Stimulated activated CD8-positive, alpha-beta memory T cell treated with anti-CD3 and anti-CD28 coated beads, Interleukin-7, amount 100 ng/mL, for 1 hour (primary cell): ENCODE results near the gene SLC25A4.

ENCODE experiments used
- DNase-seq, 2 donors: peaks; one replicate each; pipeline ENCODE4 v3.0.0-alpha.2; 2020; ENCODE audit warnings: low read depth in 2 of 2

Gene SLC25A4

GRCh38 chr4:185119927-185120630, 23.0 kb upstream of the SLC25A4 start:
- DNase-seq, result no peak

DNA sequence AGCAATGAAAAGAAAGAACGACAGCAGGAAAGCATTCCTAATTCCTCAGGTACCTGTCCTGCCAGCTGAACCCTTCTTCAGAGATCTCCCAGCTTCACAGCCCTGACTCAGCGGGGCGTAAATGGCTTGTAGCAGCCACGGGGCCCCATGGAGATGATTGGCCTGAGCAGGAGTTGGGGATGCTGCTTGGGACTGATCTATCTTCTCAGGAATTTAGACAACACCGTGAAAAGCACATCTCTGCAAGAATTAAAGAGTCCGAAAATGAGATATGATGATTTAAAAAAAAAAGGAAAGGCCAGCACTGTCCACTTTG, 22.5 kb upstream of the SLC25A4 start:
- no peak for DNase-seq

GRCh38 chr4:185122681-185123345, 20.3 kb upstream of the SLC25A4 start:
- no peak for DNase-seq

DNA sequence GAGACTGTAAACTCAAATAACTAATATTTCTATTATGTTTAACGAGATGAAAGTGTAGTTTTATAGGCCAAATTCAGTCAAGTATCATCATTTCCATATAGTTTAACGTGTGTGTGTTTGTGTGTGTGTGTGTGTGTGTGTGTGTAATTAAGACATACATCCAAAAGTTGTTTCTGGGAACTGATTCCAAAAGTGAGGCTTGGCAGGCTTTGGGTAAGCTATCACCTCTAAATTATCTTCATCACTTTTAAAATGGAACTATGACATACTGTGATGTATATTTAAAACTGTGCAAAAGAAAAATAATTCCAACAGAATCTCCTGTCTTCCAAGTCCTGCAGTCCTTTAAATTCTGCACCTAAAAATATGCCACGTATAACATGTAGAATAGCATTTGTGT, 19.1 kb upstream of the SLC25A4 start:
- no peak for DNase-seq

DNA sequence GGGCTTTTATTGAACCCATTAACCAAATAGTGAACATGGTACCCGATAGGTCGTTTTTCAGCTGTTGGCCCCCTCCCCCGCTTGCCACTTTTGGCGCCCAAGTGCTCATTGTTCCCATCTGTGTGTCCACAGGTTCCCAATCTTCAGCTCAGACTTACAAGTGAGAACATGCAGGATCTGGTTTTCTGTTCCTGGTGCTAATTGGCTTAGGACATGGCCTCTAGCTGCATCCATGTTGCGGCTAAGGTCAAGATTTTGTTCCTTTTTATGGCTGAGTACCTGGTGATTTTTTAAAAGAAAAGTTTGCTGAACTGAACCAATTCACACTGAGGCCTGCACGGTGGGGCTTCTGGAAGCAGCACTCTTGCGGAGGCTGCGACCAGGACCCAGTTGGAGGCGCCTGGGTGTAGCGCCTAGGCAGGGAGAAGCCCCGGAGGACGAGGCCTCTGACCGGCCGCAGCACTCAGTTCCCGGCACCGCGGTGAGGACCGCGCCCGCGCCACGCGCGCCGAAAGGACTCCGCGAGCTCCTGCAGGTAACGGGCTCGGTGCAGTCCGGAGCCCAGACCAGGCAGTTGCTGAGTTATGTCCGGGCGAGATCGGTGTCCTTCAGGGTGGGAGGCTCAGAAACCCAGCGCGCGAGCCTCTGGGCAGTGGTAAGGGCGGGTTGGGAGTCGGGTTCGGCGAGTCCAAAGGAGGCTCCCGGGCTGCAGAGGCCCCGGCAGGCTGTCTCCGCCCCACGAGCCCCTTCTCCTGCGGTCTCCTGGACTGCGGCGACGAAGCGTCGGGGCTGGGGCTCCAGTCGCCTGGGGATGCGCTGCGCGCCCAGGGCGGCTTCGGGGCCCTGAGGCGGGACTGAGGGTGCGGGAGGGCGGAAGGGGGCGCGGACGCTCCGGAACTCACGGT, 15.8 kb upstream of the SLC25A4 start:
- DNase-seq, result no peak

- DNase-seq, result no peak
These were observed 14.6 kb upstream of the SLC25A4 start for GRCh38 chr4:185128272-185129119.

DNA sequence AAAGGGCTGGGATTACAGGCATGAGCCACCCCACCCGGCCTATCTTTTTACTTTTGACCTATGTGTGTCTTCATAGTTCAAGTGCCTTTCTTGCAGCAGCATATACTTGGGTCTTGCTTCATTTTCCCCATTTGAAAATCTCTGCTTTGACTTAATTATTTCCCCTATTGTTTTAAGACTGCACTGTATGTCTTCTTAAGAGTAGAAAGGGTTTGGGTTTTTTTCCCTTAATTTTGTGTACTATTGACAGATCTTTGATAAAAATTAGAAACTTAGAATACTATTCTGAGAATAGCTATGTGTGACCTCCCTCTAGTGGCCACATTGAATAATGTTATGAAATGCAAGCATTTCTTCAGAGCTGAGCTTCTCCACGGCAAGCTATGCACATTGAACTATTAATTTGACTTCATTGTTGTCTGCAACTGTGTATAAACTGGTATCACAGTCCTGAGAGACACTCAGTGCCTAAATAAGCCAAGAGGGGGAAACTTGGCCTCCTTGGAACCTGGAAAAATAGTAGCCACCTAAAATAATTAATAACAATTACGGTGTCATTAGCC, 8.7 kb upstream of the SLC25A4 start:
- no peak for DNase-seq

GRCh38 chr4:185137233-185137925, 5.7 kb upstream of the SLC25A4 start:
- DNase-seq, result no peak

- no peak for DNase-seq
These were observed 4.9 kb upstream of the SLC25A4 start for GRCh38 chr4:185138161-185138560.

- no peak for DNase-seq
These were observed 3.3 kb upstream of the SLC25A4 start for GRCh38 chr4:185139736-185140135.

GRCh38 chr4:185141777-185142176, 1.3 kb upstream of the SLC25A4 start:
- no peak for DNase-seq

DNA sequence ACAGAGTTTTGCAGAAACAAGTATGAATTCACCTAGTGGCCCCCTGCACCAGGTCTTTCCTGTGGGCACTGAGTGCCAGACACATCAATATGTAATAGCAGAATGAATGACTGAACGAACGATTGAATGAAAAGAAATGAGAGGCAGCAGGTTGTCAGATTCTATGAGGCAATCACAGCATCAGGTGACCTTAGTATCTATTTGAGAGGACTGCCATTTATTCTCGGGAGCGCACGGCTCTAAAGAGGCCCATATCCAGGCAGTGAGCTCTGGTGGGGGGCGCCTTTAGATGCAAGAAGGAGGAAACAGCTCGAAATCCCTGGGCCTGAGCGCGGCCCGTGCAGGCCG, 528 bp upstream of the SLC25A4 start:
- no peak for DNase-seq

- no peak for DNase-seq
These were observed 519 bp downstream of the SLC25A4 start for GRCh38 chr4:185143601-185143969.

- DNase-seq, result no peak
These were observed 1.7 kb downstream of the SLC25A4 start for GRCh38 chr4:185144601-185145240.

DNA sequence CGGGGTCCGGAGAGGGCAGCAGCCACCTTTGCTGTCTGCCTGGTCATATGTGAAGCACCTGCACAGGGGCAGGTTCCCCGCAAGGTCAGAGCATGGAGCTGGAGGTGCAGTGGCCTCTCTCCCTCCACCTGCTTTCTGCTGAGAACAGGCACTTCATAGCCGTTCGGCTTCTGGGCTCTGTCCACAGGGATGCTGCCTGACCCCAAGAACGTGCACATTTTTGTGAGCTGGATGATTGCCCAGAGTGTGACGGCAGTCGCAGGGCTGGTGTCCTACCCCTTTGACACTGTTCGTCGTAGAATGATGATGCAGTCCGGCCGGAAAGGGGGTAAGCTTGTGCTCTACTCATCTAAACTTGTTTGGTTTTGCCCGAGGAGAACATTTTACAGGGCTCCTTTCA, 2.5 kb downstream of the SLC25A4 start:
- DNase-seq, result no peak

- no peak for DNase-seq
These were observed 6.3 kb downstream of the SLC25A4 start for GRCh38 chr4:185149392-185149791.

DNA sequence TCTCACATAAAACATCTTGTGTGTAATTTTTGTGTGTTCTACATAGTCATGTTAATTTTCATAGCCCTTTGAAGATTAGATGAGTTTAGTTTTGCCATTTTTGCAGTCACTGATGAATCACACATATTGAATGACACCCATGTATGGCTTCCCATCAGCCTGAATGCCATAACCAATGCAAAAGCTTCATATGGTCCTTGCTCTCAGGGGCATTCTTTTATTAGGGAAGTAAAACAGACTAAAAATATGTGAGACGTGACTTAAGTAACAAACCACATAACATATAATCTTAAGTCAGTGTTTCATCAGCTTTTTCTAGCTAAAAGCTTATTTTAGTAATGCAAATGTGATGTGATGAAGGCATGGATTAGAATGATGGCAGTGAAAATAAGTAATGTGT, 8.2 kb downstream of the SLC25A4 start:
- DNase-seq, result no peak

- no peak for DNase-seq
These were observed 22.6 kb downstream of the SLC25A4 start for GRCh38 chr4:185165605-185166063.

DNA sequence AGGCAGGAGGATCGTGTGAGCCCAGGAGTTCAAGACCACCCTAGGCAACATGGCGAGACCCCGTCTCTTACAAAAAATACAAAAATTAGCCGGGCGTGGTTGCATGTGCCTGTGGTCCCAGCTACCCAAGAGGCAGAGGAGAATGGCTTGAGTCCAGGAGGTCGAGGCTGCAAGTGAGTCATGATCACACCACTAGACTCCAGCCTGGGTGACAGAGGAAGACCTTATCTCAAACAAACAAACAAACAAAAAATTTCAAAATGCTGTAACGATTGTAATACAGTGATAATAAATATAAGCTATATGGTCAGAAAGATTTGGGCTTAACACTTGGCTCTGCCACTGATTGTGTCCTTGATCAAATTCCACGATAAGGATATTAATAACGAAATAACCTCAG, 24.2 kb downstream of the SLC25A4 start:
- no peak for DNase-seq

DNA sequence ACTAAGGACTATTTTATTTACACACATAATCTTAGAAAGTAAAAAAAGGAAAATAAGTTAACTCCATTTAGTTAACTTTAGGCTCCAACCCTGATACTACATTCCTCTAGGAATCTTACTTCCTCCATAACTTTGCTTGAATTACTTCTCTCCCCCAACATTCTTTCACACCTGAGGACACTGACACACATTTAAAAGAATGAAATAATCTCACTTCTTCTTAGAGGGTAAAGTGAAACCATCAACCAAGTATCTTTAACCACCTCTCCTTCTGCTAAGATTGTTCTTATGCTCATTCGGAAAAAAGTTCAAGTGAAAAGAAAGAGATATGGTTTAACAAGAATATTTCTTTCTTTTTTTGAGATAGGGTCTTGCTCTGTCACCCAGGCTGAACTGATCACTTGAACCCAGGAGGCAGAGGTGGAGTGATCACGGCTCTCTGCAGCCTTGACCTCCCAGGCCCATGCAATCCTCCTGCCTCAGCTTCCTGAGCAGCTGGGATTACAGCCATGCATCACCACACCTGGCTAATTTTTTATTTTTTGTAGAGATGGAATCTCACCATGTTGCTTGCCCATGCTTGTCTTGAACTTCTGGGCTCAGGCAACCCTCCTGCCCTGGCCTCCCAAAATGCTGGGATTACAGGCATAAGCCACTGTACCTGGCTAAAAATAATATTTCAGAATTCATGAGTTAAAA, 28.5 kb downstream of the SLC25A4 start:
- no peak for DNase-seq
